Body of pancreas (tissue), 4 donors: ENCODE measurements around the gene CCDC68.

Source experiments
- CTCF ChIP-seq, 7 experiments: fragments of 450-650 bp in 4 of 7; fragments of 200-600 bp in 3 of 7; sonication (generic) in 3 of 7; IDR thresholded peaks; one replicate each; pipeline ENCODE4 v1.5.1; 2016 to 2019; ENCODE audit warnings: antibody characterized with exemption in 7 of 7
- POLR2A ChIP-seq, 3 donors: fragments of 450-650 bp; IDR thresholded peaks; one replicate each; pipeline ENCODE4 v1.6.1; 2016; ENCODE audit warnings: antibody characterized with exemption in 3 of 3, mild to moderate bottlenecking in 2 of 3

DNA sequence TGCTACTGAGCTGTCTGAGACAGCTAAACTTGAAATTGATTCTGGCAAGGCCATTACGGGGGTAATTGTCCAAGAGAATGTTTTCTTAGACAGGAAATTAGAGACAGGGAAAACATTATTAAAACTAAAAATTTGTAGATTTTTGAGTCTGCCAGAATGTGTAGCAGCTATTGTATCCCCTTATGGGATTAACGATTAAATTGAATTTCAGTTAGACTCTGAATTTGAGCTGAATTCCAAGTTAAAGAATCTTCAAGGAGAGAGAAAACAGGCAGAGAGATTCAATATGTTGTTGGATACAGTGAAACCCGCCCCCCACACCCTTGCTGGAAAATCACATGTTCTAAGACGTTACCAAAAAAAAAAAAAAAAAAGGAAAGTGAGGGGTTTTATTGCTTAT, 32.7 kb upstream of the CCDC68 start:
- TF ChIP-seq CTCF (IDR thresholded peaks at IDR 0.05) (no peak), POLR2A (IDR thresholded peaks at IDR 0.05) (no peak)
